SK-N-SH (cell line): ENCODE measurements around the gene KANTR. TPM values are rescaled to one million over a fixed set of nuclear protein-coding genes. Genes with fewer than 3 reads are reported as not detected.

Experiments
- CTCF ChIA-PET: fragments of 300-600, 350-600 bp; formaldehyde crosslinking; extraction: SDS; loops from one replicate; lab custom pipeline; 2021; lab: Yijun Ruan, JAX
- POLR2A ChIA-PET: fragments of 350-600 bp; sonication (Branson Sonifier 250); formaldehyde crosslinking; extraction: SDS; loops from one replicate; lab custom pipeline; 2020; ENCODE audit warnings: antibody characterized with exemption, inconsistent platforms; lab: Yijun Ruan, JAX
- DNase-seq: peaks from one replicate; pipeline ENCODE4 v3.0.0; 2012
- H2AFZ ChIP-seq: fragments of 200-600 bp; sonication (generic); 2 replicates; pipeline ENCODE4 v1.8.1; 2016; ENCODE audit warnings: antibody characterized with exemption, mild to moderate bottlenecking, low read depth
- H3F3A ChIP-seq: fragments of 200-600 bp; sonication (generic); replicated peaks from 2 replicates; pipeline ENCODE3; 2016; ENCODE audit warnings: antibody characterized with exemption, mild to moderate bottlenecking; ENCODE audit not compliant: insufficient read depth
- H3K27ac ChIP-seq, 2 experiments: fragments of 200-500 bp in 1 of 2; fragments of 200-600 bp in 1 of 2; sonication (Bioruptor generic) in 1 of 2; sonication (generic), shearing (Covaris generic) in 1 of 2; 2 replicates each; pipeline versions ENCODE4 v1.5.1 to v1.6.1; 2014 to 2016; ENCODE audit warnings: low read depth in 2 of 2, inconsistent platforms in 1 of 2, low read length in 1 of 2, mild to moderate bottlenecking in 1 of 2, mixed read lengths in 1 of 2
- H3K27me3 ChIP-seq: fragments of 200-600 bp; sonication (generic), shearing (Covaris generic); 2 replicates; pipeline ENCODE4 v1.6.1; 2016; ENCODE audit warnings: mixed run types; ENCODE audit not compliant: insufficient read depth
- H3K36me3 ChIP-seq, 2 experiments: fragments of 200-500 bp in 1 of 2; fragments of 200-600 bp in 1 of 2; sonication (Bioruptor generic) in 1 of 2; sonication (generic) in 1 of 2; replicated peaks in 1 of 2; 2 replicates each; pipeline versions ENCODE3 to v1.5.1; 2014 to 2016; ENCODE audit warnings: low read length in 1 of 2, mild to moderate bottlenecking in 1 of 2; ENCODE audit not compliant: insufficient read depth in 2 of 2, control insufficient read depth in 1 of 2
- H3K4me1 ChIP-seq, 2 experiments: fragments of 200-500 bp in 1 of 2; fragments of 200-600 bp in 1 of 2; sonication (Bioruptor generic) in 1 of 2; sonication (generic), shearing (Covaris generic) in 1 of 2; 2 replicates each; pipeline versions ENCODE4 v1.5.1 to v1.6.1; 2014 to 2016; ENCODE audit warnings: low read depth in 1 of 2, low read length in 1 of 2, mixed run types in 1 of 2; ENCODE audit not compliant: insufficient read depth in 2 of 2, control insufficient read depth in 1 of 2
- H3K4me2 ChIP-seq: fragments of 200-600 bp; sonication (generic), shearing (Covaris generic); 2 replicates; pipeline ENCODE4 v1.6.1; 2017; ENCODE audit warnings: mixed run types
- H3K4me3 ChIP-seq, 2 experiments: fragments of 200-500 bp in 1 of 2; fragments of 200-600 bp in 1 of 2; sonication (Bioruptor generic) in 1 of 2; sonication (generic), shearing (Covaris generic) in 1 of 2; 2 replicates each; pipeline versions ENCODE4 v1.5.1 to v1.8.1; 2014 to 2016; ENCODE audit warnings: low read depth in 2 of 2, inconsistent platforms in 1 of 2, low read length in 1 of 2, mild to moderate bottlenecking in 1 of 2, mixed read lengths in 1 of 2, moderate library complexity in 1 of 2
- H3K79me2 ChIP-seq: fragments of 200-600 bp; sonication (generic); 2 replicates; pipeline ENCODE4 v1.8.1; 2017; ENCODE audit warnings: mild to moderate bottlenecking; ENCODE audit not compliant: insufficient read depth
- H3K9ac ChIP-seq: fragments of 200-600 bp; sonication (generic); 2 replicates; pipeline ENCODE4 v1.6.1; 2017; ENCODE audit warnings: mixed run types
- H3K9me2 ChIP-seq: fragments of 200-600 bp; sonication (generic); 2 replicates; pipeline ENCODE4 v1.6.1; 2017; ENCODE audit warnings: mixed run types
- H3K9me3 ChIP-seq: fragments of 200-600 bp; sonication (generic); 2 replicates; pipeline ENCODE4 v1.6.1; 2017; ENCODE audit warnings: mixed run types, mild to moderate bottlenecking, moderate library complexity
- H4K20me1 ChIP-seq: fragments of 200-600 bp; sonication (generic); 2 replicates; pipeline ENCODE4 v1.6.1; 2017; ENCODE audit warnings: mild to moderate bottlenecking, mixed run types; ENCODE audit not compliant: insufficient read depth
- CHD2 ChIP-seq: fragments of 150-350 bp; IDR thresholded peaks from 2 replicates; pipeline ENCODE4 v1.6.1; 2018; ENCODE audit warnings: low read length; ENCODE audit not compliant: partially characterized antibody
- ELF1 ChIP-seq: IDR thresholded peaks from 2 replicates; pipeline ENCODE4 v1.4.0; 2012
- EP300 ChIP-seq, 2 experiments: IDR thresholded peaks; 2 replicates each; pipeline versions ENCODE4 v1.4.0 to v1.6.1; 2012; ENCODE audit warnings: borderline replicate concordance in 1 of 2, low read depth in 1 of 2, low read length in 1 of 2
- EZH2phosphoT487 ChIP-seq: fragments of 200-600 bp; sonication (generic); IDR thresholded peaks from 2 replicates; pipeline ENCODE4 v1.6.1; 2017; ENCODE audit warnings: low read depth, mixed run types, mild to moderate bottlenecking, antibody characterized with exemption, moderate library complexity, borderline replicate concordance
- FOXM1 ChIP-seq: IDR thresholded peaks from 2 replicates; pipeline ENCODE4 v1.4.0; 2012; ENCODE audit warnings: low read depth, mild to moderate bottlenecking
- GABPA ChIP-seq: IDR thresholded peaks from 2 replicates; pipeline ENCODE4 v1.4.0; 2012; ENCODE audit warnings: low read depth, mild to moderate bottlenecking
- GATA2 ChIP-seq: sonication (generic); formaldehyde crosslinking; IDR thresholded peaks from 2 replicates; pipeline ENCODE4 v1.5.0; 2020; ENCODE audit warnings: mild to moderate bottlenecking, missing genetic modification reagents
- JUND ChIP-seq: IDR thresholded peaks from 2 replicates; pipeline ENCODE4 v1.4.0; 2012
- MEF2A ChIP-seq: IDR thresholded peaks from 2 replicates; pipeline ENCODE4 v1.4.0; 2012; ENCODE audit warnings: low read depth, borderline replicate concordance
- PBX3 ChIP-seq: IDR thresholded peaks from 2 replicates; pipeline ENCODE4; 2012
- POLR2AphosphoS5 ChIP-seq: IDR thresholded peaks from 2 replicates; pipeline ENCODE4 v1.6.1; 2012; ENCODE audit warnings: low read depth, low read length
- RCOR1 ChIP-seq: fragments of 150-350 bp; IDR thresholded peaks from 2 replicates; pipeline ENCODE4 v1.6.1; 2017; ENCODE audit warnings: antibody characterized with exemption, low read length
- RFX5 ChIP-seq: IDR thresholded peaks from 2 replicates; pipeline ENCODE4 v1.6.1; 2012; ENCODE audit warnings: mild to moderate bottlenecking, improper control_type of control experiment, low read length
- SIN3A ChIP-seq: IDR thresholded peaks from 2 replicates; pipeline ENCODE4 v1.6.1; 2012; ENCODE audit warnings: low read depth, mild to moderate bottlenecking, low read length, moderate library complexity, borderline replicate concordance
- USF2 ChIP-seq: fragments of 150-350 bp; IDR thresholded peaks from 2 replicates; pipeline ENCODE4 v1.6.1; 2017; ENCODE audit warnings: antibody characterized with exemption, low read length, low read depth, borderline replicate concordance
- YY1 ChIP-seq: IDR thresholded peaks from 2 replicates; pipeline ENCODE4 v1.4.0; 2012; ENCODE audit warnings: low read depth, mild to moderate bottlenecking
- WGBS: methylation state at CpG from one replicate; pipeline ENCODE4 v1.1.6; 2017; ENCODE audit warnings: low lambda C conversion rate; 5-methylcytosine and 5-hydroxymethylcytosine counted together
- polyA plus RNA-seq, 3 experiments: library from polyadenylated mRNA; depleted of rRNA; stranded (reverse); fragments of >200 nt; gene quantifications; 2 replicates each; pipeline ENCODE4 v1.2.3, GENCODE V29; 2012
- TF ChIP-seq, protein P1 (sequence below): fragments of 150-350 bp; IDR thresholded peaks from 2 replicates; pipeline ENCODE4 v1.6.1; 2016; ENCODE audit warnings: mild to moderate bottlenecking, low read depth, low read length
- TF ChIP-seq, protein P2 (sequence below): IDR thresholded peaks from 2 replicates; pipeline ENCODE4 v1.4.0; 2012; ENCODE audit warnings: low read depth

KANTR gene
- polyA plus RNA-seq, 1 of the 3 experiments (the other 2 are of a cell fraction) = 2.1 TPM

- no peaks in the 10 kb centered on the region for H3K9me2 ChIP-seq
- H3K4me2 ChIP-seq = no peak overlapping the region
- no peaks in the 10 kb centered on the region for H3K79me2 ChIP-seq
- H4K20me1 ChIP-seq = no peaks in the 10 kb centered on the region
- TF ChIP-seq JUND (no peak), SIN3A (no peak), GABPA (no peak), RCOR1 (no peak), FOXM1 (no peak), YY1 (no peak)
- TF ChIP-seq, all 33 proteins: peak for 0
- Histone ChIP-seq H2AFZ (no peak overlapping the region), H3K9me3 (no peaks in the 10 kb centered on the region), H3K36me3 (no peaks in the 10 kb centered on the region), H3F3A (no peaks in the 10 kb centered on the region), H3K27ac (no peak overlapping the region), H3K9ac (no peak overlapping the region), H3K4me3 (no peak overlapping the region), H3K27me3 (peaks cover 21% of the 10 kb centered on the region; the same call in 1 of the 2 replicates), H3K4me1 (no peaks in the 10 kb centered on the region)
- POLR2A ChIA-PET = no interaction called here
- no peak for DNase-seq
- CTCF ChIA-PET = no interaction called here
- 63% methylated on average over 11 of the region's 11 CpGs for WGBS
These were observed 65.2 kb downstream of the KANTR start for GRCh38 chrX:53159184-53159583.

DNA sequence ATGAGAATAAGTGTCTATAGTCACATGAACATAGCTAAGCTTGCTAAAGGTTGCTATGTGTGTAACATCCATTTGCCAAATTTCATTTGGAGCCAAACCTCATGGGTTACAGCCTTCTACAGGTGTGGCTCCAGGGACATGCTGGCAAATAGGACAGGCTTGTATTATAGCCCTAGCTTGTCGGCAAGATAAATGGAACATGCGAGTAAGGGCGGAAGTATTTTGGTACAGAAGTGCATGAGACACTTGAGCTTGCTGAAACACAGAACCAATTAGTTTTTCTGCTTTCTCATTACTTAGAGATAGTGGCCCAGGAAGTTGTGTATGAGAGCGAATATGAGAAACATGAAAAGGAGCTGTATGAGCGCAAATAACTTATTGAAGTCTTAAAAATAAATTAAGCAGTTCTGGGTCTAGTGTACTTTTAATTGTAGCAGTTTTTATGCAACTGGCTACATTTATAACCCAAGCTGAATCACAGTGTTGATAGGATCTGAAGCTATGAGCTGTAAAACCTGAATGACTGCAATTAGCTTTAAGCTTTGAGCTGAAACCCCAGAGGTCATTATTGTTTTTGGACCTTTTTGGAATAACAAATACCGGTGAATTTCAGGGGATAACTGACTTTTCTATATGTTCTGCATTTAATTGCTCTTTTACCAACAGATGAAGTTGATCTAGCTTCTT lies 66.5 kb downstream of the KANTR start:
- POLR2A ChIA-PET = no interaction called here
- H2AFZ ChIP-seq = no peak overlapping the region
- H3K27me3 ChIP-seq = peaks cover 21% of the 10 kb centered on the region; the same call in 1 of the 2 replicates
- no peaks in the 10 kb centered on the region for H3K36me3 ChIP-seq
- WGBS = 72% methylated on average over 6 of the region's 6 CpGs
- no peaks in the 10 kb centered on the region for H4K20me1 ChIP-seq
- H3K79me2 ChIP-seq = no peaks in the 10 kb centered on the region
- no peak for TF ChIP-seq ELF1
- TF ChIP-seq, protein P1, sequence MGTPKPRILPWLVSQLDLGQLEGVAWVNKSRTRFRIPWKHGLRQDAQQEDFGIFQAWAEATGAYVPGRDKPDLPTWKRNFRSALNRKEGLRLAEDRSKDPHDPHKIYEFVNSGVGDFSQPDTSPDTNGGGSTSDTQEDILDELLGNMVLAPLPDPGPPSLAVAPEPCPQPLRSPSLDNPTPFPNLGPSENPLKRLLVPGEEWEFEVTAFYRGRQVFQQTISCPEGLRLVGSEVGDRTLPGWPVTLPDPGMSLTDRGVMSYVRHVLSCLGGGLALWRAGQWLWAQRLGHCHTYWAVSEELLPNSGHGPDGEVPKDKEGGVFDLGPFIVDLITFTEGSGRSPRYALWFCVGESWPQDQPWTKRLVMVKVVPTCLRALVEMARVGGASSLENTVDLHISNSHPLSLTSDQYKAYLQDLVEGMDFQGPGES = no peak
- H3K4me2 ChIP-seq = no peak overlapping the region
- no peak overlapping the region for H3K9ac ChIP-seq
- H3F3A ChIP-seq = no peaks in the 10 kb centered on the region
- no peak for DNase-seq
- H3K9me3 ChIP-seq = no peaks in the 10 kb centered on the region
- CTCF ChIA-PET = interaction anchor here (0.6 kb wide), 1 partner anchor 40 kb away, joined by 3 read pairs; no protein-coding TSS in a partner anchor
- H3K27ac ChIP-seq = no peak overlapping the region
- no peak overlapping the region for H3K4me3 ChIP-seq
- H3K9me2 ChIP-seq = no peaks in the 10 kb centered on the region
- no peaks in the 10 kb centered on the region for H3K4me1 ChIP-seq

GRCh38 chrX:53163436-53163835 lies 69.5 kb downstream of the KANTR start:
- no peak for DNase-seq
- H3K4me1 ChIP-seq = no peaks in the 10 kb centered on the region
- no peak overlapping the region for H3K9ac ChIP-seq
- no peak overlapping the region for H2AFZ ChIP-seq
- no peaks in the 10 kb centered on the region for H3F3A ChIP-seq
- WGBS = 54% methylated on average over 5 of the region's 7 CpGs
- H3K79me2 ChIP-seq = no peaks in the 10 kb centered on the region
- no peak overlapping the region for H3K27ac ChIP-seq
- no peaks in the 10 kb centered on the region for H3K9me3 ChIP-seq
- no peak overlapping the region for H3K4me2 ChIP-seq
- ChIA-PET POLR2A (no interaction called here), CTCF (no interaction called here)
- H3K9me2 ChIP-seq = no peaks in the 10 kb centered on the region
- no peaks in the 10 kb centered on the region for H4K20me1 ChIP-seq
- H3K4me3 ChIP-seq = no peak overlapping the region
- H3K36me3 ChIP-seq = no peaks in the 10 kb centered on the region
- peaks cover 21% of the 10 kb centered on the region; the same call in 1 of the 2 replicates for H3K27me3 ChIP-seq
- TF ChIP-seq, protein P2, sequence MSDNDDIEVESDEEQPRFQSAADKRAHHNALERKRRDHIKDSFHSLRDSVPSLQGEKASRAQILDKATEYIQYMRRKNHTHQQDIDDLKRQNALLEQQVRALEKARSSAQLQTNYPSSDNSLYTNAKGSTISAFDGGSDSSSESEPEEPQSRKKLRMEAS = no peak
- TF ChIP-seq PBX3 = no peak
- no peak for TF ChIP-seq USF2
- no peak for TF ChIP-seq GATA2 (CRISPR knock-in tag)
- TF ChIP-seq SIN3A = no peak
- no peak for TF ChIP-seq CHD2
- no peak for TF ChIP-seq RCOR1
- TF ChIP-seq EP300 (IDR thresholded peaks at IDR 0.05; ENCODE audit: borderline replicate concordance in 1 of 2, low read depth in 1 of 2, low read length in 1 of 2) = no peak
- TF ChIP-seq RFX5 = no peak
- TF ChIP-seq MEF2A = no peak
- TF ChIP-seq POLR2AphosphoS5 = no peak
- no peak for TF ChIP-seq EZH2phosphoT487
- TF ChIP-seq, protein P1 = no peak
